ENCODE results near the gene RNF5.
"Not testable (repeated sequence)": the region's sequence is repeated elsewhere in the genome, so short reads cannot be mapped to it uniquely, and the experiment has no call there.

Gene RNF5

GRCh38 chr6:32175711-32176475 lies 2.3 kb upstream of the RNF5 start, which contains the start of gene AGPAT1:
Gene AGPAT1, minus strand, starts transcription at chr6:32176084. Its CDS starts 4,588 bp downstream, at chr6:32171496.
- TF ChIP-seq POLR2A (IDR thresholded peaks at IDR 0.05; ENCODE audit: low read length) = peak; percentile 79
- TF ChIP-seq GATA1 (IDR thresholded peaks at IDR 0.05; ENCODE audit: low read depth, low read length) = no peak
- DNase-seq = peak; percentile 97 to 98

- TF ChIP-seq POLR2A (IDR thresholded peaks at IDR 0.05; ENCODE audit: low read length) (no peak), GATA1 (IDR thresholded peaks at IDR 0.05; ENCODE audit: low read depth, low read length) (no peak)
- no peak for DNase-seq
These were observed 1.6 kb upstream of the RNF5 start for GRCh38 chr6:32176476-32177182.

DNA sequence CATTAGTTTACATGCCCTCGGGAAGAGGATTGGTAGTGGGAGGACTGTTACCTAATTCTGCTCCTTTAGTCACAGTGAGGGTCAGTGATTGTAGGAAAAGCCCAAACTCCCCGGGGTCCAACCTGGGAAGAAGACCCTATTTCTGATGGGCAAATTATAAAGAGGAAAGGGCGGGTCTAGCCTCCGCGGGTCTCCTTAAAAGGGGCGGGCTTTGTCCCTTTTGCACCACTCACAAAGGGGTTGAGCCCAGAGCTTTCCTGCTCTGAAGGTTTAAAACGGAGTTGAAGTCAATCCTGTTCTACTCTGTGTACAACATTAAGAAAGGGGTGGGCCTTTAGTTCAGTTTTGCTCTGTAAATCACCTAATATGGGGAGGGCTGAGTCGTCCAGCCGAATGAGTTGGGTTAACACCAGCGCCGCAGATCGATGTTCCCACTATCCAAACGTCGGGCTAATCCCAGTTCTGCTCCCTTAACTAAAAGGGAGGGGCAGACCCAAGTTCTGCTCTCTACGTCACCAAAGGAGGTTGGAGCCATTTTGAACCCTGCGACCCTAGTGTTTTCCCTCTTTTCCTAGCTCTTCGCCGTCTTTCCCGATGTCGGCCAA lies 920 bp upstream of the RNF5 start:
- TF ChIP-seq GATA1 (IDR thresholded peaks at IDR 0.05; ENCODE audit: low read depth, low read length) = no peak
- TF ChIP-seq POLR2A (IDR thresholded peaks at IDR 0.05; ENCODE audit: low read length) = no peak
- peak; percentile 63 to 78 for DNase-seq

DNA sequence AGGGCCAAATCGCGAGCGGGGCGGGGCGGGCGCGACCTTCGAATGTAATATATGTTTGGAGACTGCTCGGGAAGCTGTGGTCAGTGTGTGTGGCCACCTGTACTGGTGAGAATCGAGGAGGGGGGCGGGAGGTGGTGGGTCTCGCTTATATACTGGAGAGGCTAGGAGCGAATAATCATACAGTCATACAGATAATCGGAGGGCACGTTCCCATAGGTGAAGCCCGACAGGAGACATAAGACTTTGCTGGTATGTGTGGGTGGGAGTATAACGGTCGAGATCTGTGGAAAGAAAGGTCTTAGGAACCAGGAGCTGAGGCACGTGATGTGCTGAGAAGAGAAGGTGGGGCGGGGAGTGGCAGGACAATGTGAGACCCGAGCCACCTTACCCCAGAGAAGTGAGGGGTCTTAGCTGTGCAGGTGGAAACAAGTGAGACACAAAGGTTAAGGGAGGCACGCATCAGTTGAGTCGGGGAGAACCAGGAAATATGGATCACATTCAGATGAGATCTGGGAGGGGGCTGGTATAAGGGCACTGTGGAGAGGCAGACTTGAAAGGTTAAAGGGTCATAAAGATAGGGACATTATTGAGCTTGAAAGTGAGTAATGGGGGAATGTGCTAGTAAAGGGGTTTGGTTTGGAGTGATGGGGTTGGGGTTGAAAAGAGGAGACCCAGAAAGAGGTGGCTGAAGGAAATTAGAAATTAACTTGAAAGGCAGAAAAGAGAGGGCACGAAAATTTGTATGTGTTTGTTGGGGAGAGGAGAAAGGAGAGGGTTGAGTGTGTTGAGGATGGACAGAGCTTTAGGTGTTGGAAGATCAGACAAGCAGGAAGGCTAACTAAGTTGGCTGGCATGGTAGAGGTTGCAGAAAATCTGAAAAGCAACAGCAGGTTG lies 589 bp downstream of the RNF5 start:
- peak in 1 of 2 experiments; percentile 74 for DNase-seq
- TF ChIP-seq POLR2A (IDR thresholded peaks at IDR 0.05; ENCODE audit: low read length) (no peak), GATA1 (IDR thresholded peaks at IDR 0.05; ENCODE audit: low read depth, low read length) (no peak)

- DNase-seq = no peak
- TF ChIP-seq GATA1 (IDR thresholded peaks at IDR 0.05; ENCODE audit: low read depth, low read length) = no peak
- no peak for TF ChIP-seq POLR2A (IDR thresholded peaks at IDR 0.05; ENCODE audit: low read length)
These were observed 1.7 kb downstream of the RNF5 start for GRCh38 chr6:32179766-32180405.

GRCh38 chr6:32181148-32181702 lies 3.0 kb downstream of the RNF5 start:
- no peak for DNase-seq
- TF ChIP-seq GATA1 (IDR thresholded peaks at IDR 0.05; ENCODE audit: low read depth, low read length) (no peak), POLR2A (IDR thresholded peaks at IDR 0.05; ENCODE audit: low read length) (no peak)

DNA sequence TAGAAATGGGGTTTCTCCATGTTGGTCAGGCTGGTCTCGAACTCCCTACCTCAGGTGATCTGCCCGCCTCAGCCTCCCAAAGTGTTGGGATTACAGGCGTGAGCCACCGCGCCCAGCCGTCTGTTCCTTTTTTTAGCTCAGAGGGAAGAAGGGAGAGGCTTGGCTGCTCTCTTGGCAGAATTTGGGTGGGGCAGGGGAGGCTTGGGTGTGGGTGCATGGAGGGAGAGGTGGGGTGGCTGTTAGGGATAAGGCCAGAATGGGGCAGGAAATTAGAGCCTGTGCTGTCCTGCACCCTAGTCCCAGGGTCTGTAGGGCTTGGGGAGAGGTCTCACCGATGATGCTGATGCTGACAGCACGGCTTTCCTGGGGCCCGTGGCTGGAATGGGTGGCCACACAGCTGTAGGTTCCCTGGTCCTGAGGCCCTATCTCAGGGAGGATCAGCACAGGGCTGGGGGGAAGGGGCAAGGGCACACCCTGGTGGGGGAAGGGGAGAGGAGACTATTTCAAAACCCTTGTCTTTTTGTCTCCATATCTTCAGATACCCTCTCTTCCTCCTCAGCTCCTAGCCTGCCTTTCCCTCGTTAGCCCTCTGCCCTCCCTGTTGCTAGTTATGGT lies 3.8 kb downstream of the RNF5 start:
- DNase-seq = peak; percentile 74 to 76

DNA sequence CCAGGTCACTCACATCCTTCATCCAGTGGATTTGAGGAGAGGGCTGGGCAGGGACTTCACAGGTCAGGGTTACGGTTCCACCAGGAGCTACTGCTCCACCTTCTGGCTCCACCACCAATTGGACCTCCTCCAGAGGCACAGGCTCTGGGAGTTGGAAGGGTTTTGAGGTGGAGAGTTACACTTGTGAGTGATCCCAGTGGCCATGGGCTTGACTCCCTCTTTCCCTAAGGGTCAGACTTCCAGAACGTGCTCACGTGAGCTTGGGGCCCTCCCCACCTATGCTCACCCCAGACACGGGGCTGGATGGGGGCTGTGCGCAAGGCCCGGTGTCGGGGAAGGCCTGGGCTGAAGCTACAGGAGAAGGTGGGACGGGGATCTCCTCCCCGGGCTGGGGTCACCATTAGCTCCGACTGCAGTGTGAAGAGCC lies 4.4 kb downstream of the RNF5 start:
- DNase-seq = no peak
- no peak for TF ChIP-seq GATA1 (IDR thresholded peaks at IDR 0.05; ENCODE audit: low read depth, low read length)
- TF ChIP-seq POLR2A (IDR thresholded peaks at IDR 0.05; ENCODE audit: low read length) = no peak

More for the DNA sequence above, 3.8 kb downstream of the RNF5 start:
- TF ChIP-seq GATA1 (IDR thresholded peaks at IDR 0.05; ENCODE audit: low read depth, low read length) (no peak), POLR2A (IDR thresholded peaks at IDR 0.05; ENCODE audit: low read length) (peak; percentile 36)

DNA sequence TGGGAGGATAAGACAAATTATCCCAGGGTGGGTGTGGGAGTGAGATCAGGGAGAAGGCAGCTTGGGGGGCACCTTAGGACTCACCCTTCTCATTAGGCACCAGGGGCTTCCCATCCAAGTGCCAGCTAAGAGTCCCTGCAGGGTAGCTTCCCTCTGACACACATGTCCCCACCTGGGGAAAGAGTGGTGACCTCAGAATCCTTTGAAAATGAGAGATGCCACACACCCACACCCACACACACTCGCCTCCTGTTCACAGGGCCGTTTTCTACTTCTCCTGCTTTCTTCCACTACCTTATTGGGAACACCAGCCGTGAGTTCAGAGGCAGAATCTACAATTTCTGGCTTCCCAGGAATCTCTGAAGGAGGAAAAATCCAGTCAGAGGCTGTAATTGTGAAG lies 4.8 kb downstream of the RNF5 start:
- no peak for DNase-seq
- TF ChIP-seq GATA1 (IDR thresholded peaks at IDR 0.05; ENCODE audit: low read depth, low read length) = no peak
- TF ChIP-seq POLR2A (IDR thresholded peaks at IDR 0.05; ENCODE audit: low read length) = no peak

DNA sequence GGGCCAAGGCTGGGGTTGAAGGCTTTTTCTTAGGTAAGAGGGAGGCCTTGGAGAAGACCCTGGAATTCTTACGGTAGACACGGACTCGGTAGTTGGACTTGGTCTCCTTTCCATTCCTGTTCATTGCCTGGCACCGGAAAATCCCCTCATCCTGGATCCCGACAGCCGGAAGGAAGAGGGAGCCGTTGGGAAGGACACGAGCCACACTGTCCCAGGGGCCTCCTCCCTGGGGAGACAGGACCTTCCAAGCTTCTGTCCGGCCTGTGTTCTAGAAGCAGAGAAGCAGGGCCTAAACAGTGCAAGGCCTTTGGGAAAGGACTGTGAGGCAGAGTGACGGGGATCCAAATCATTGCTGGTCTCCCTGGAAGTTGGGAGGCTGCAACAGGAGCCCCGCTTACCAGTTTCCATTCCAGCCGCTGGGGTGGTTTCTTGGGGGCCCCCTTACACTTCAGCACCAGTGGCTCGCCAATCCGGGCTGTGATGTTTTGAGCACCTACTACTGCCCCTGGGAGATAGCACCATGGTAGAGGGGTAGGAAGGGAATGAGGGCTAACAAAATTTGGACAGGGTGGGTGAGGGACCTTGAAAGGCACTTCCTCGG lies 5.4 kb downstream of the RNF5 start:
- no peak for TF ChIP-seq POLR2A (IDR thresholded peaks at IDR 0.05; ENCODE audit: low read length)
- TF ChIP-seq GATA1 (IDR thresholded peaks at IDR 0.05; ENCODE audit: low read depth, low read length) = no peak

GRCh38 chr6:32184084-32184640 lies 6.0 kb downstream of the RNF5 start, which contains the start of gene AGER:
Gene AGER, minus strand, starts transcription at chr6:32184253. Its CDS starts 31 bp downstream, at chr6:32184222.
- TF ChIP-seq GATA1 (IDR thresholded peaks at IDR 0.05; ENCODE audit: low read depth, low read length) (no peak), POLR2A (IDR thresholded peaks at IDR 0.05; ENCODE audit: low read length) (peak; percentile 57)
- DNase-seq = peak in 1 of 2 experiments; percentile 70

More for the DNA sequence above, 5.4 kb downstream of the RNF5 start:
- DNase-seq = no peak

- peak; percentile 93 to 94 for DNase-seq
These were observed 7.5 kb downstream of the RNF5 start for GRCh38 chr6:32185681-32186131.

DNA sequence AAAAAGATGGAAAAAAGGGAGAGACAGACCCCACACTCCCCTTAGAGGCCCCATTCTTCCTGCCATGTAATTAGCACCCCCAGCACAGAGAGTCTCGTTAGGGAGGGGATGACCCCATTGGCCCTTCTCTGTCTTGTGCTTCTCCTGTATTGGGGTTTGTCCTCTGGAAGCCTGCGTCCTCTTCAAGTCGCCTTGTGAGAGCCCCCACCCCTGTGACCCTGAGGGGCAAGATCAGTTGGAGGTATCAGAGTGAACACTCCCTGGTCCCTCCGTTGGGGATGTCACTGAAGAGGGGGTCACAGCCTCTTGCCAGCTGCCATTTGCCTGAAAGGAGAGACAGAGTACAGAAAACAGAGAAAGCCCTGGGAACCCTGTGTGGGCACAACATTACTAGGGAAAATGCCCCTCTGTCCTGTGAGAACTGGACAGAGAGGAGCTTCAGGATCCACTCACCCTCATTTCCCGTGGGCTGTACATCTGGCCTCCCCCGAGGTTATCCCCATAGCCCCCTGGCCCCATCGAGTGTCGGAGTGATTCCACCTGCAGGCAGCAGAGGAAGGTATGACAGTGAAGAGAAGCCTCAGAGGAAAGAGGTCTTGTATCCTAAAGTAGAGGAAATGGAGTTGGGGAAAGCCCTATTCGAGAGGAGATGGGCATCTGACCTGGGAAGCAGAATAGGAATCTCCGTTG lies 8.1 kb downstream of the RNF5 start:
- DNase-seq = not testable (repeated sequence)

Data from erythroblast (primary cell).